GM18909 (cell line): Measurements from ENCODE around the gene CHSY1.

Experiments
- ATAC-seq: cut with Tn5 transposase; IDR thresholded peaks from one replicate; pipeline ENCODE4 v1.9.1; 2021; ENCODE audit warnings: mild to moderate bottlenecking; ENCODE audit not compliant: unreplicated experiment, poor library complexity

CHSY1 gene

GRCh38 chr15:101246824-101247745 lies 4.8 kb downstream of the CHSY1 start:
- no peak for ATAC-seq

- no peak for ATAC-seq
Observed at GRCh38 chr15:101246391-101246790, 5.5 kb downstream of the CHSY1 start.

GRCh38 chr15:101244889-101245668 lies 6.8 kb downstream of the CHSY1 start:
- ATAC-seq = no peak

GRCh38 chr15:101244036-101244781 lies 7.6 kb downstream of the CHSY1 start:
- no peak for ATAC-seq

- no peak for ATAC-seq
Observed at GRCh38 chr15:101243420-101243819, 8.4 kb downstream of the CHSY1 start.

GRCh38 chr15:101242999-101243336 lies 8.9 kb downstream of the CHSY1 start:
- no peak for ATAC-seq

GRCh38 chr15:101242160-101242998 lies 9.5 kb downstream of the CHSY1 start:
- ATAC-seq = peak; percentile 77

- no peak for ATAC-seq
Observed at GRCh38 chr15:101240358-101240757, 11.5 kb downstream of the CHSY1 start.

GRCh38 chr15:101239724-101240136 lies 12.1 kb downstream of the CHSY1 start:
- no peak for ATAC-seq

GRCh38 chr15:101237251-101237650 lies 14.6 kb downstream of the CHSY1 start:
- ATAC-seq = no peak

GRCh38 chr15:101233651-101234280 lies 18.1 kb downstream of the CHSY1 start:
- ATAC-seq = no peak

GRCh38 chr15:101232677-101233076 lies 19.2 kb downstream of the CHSY1 start:
- no peak for ATAC-seq

GRCh38 chr15:101228313-101228712 lies 23.5 kb downstream of the CHSY1 start:
- no peak for ATAC-seq

GRCh38 chr15:101225658-101226057 lies 26.2 kb downstream of the CHSY1 start:
- ATAC-seq = no peak

- no peak for ATAC-seq
Observed at GRCh38 chr15:101221902-101222301, 29.9 kb downstream of the CHSY1 start.

- no peak for ATAC-seq
Observed at GRCh38 chr15:101220060-101220459, 31.8 kb downstream of the CHSY1 start.

- no peak for ATAC-seq
Observed at GRCh38 chr15:101219441-101219840, 32.4 kb downstream of the CHSY1 start.

GRCh38 chr15:101217446-101217845 lies 34.4 kb downstream of the CHSY1 start:
- ATAC-seq = no peak

- ATAC-seq = no peak
Observed at GRCh38 chr15:101216100-101216499, 35.7 kb downstream of the CHSY1 start.
